IMR-90 (cell line): ENCODE results near the gene RAB40C. TPM values are rescaled to one million over a fixed set of nuclear protein-coding genes. Genes with fewer than 3 reads are reported as not detected.
A peak's percentile ranks its signal among the peaks of the same experiment; 100 is the strongest.

Experiments
- ATAC-seq: fragments of 200-7000 bp; cut with Tn5 transposase; 2 replicates; pipeline ENCODE4 v1.9.1; 2020; ENCODE audit warnings: low read depth, mild to moderate bottlenecking, moderate library complexity
- BruUV-seq: library from RNA; stranded (reverse); fragments of 400-500 nt; replicated peaks from 2 replicates; lab custom pipeline; 2021; lab: Mats Ljungman, UMichigan
- CTCF ChIA-PET: fragments of 300-600 bp; formaldehyde crosslinking; extraction: SDS; loops from one replicate; lab custom pipeline; 2021; ENCODE audit warnings: antibody characterized with exemption; lab: Yijun Ruan, JAX
- POLR2A ChIA-PET: fragments of 300-600 bp; sonication (Branson Sonifier 250); formaldehyde crosslinking; loops from one replicate; lab custom pipeline; 2022; ENCODE audit warnings: antibody characterized with exemption; ENCODE audit not compliant: unreplicated experiment; lab: Charles Lee
- DNase-seq: peaks from one replicate; pipeline ENCODE4 v3.0.0; 2013
- H2AFZ ChIP-seq: replicated peaks from 2 replicates; pipeline ENCODE3; 2013; ENCODE audit warnings: low read length, mild to moderate bottlenecking; ENCODE audit not compliant: poor library complexity
- H2AK5ac ChIP-seq: 2 replicates; pipeline ENCODE4 v1.6.1; 2013; ENCODE audit warnings: low read depth, low read length, inconsistent platforms
- H2AK9ac ChIP-seq: replicated peaks from 2 replicates; pipeline ENCODE3; 2013; ENCODE audit warnings: mild to moderate bottlenecking, low read depth, low read length, moderate library complexity; ENCODE audit not compliant: poor library complexity
- H2BK120ac ChIP-seq: 2 replicates; pipeline ENCODE4 v1.6.1; 2013; ENCODE audit warnings: low read depth, low read length, inconsistent platforms
- H2BK15ac ChIP-seq: 3 replicates; pipeline ENCODE4 v1.6.1; 2013; ENCODE audit warnings: low read depth, low read length, inconsistent platforms
- H2BK20ac ChIP-seq: 2 replicates; pipeline ENCODE4 v1.6.1; 2013; ENCODE audit warnings: low read depth, mild to moderate bottlenecking, inconsistent platforms, low read length, moderate library complexity
- H2BK5ac ChIP-seq: 2 replicates; pipeline ENCODE4 v1.6.1; 2013; ENCODE audit warnings: mild to moderate bottlenecking, low read depth, low read length, inconsistent platforms; ENCODE audit not compliant: poor library complexity, severe bottlenecking
- H3K14ac ChIP-seq: replicated peaks from 2 replicates; pipeline ENCODE4 v1.6.1; 2013; ENCODE audit warnings: low read depth, low read length, inconsistent platforms
- H3K18ac ChIP-seq: 2 replicates; pipeline ENCODE4 v1.6.1; 2013; ENCODE audit warnings: low read depth, low read length, control low read depth
- H3K23ac ChIP-seq: 2 replicates; pipeline ENCODE4 v1.6.1; 2013; ENCODE audit warnings: low read depth, low read length, inconsistent platforms
- H3K27ac ChIP-seq: 2 replicates; pipeline ENCODE4 v1.5.1; 2013; ENCODE audit warnings: mild to moderate bottlenecking, control low read depth, low read length; ENCODE audit not compliant: insufficient read depth
- H3K27me3 ChIP-seq: 2 replicates; pipeline ENCODE4 v1.6.1; 2013; ENCODE audit warnings: low read length; ENCODE audit not compliant: control insufficient read depth, insufficient read depth
- H3K36me3 ChIP-seq: 2 replicates; pipeline ENCODE4 v1.6.1; 2013; ENCODE audit warnings: low read length, mixed read lengths; ENCODE audit not compliant: control insufficient read depth, insufficient read depth
- H3K4ac ChIP-seq: 2 replicates; pipeline ENCODE4 v1.6.1; 2013; ENCODE audit warnings: low read depth, low read length, inconsistent platforms
- H3K4me1 ChIP-seq: 2 replicates; pipeline ENCODE4 v1.6.1; 2013; ENCODE audit warnings: low read length, mixed read lengths; ENCODE audit not compliant: control insufficient read depth, insufficient read depth
- H3K4me2 ChIP-seq: 2 replicates; pipeline ENCODE4 v1.6.1; 2013; ENCODE audit warnings: low read depth, mild to moderate bottlenecking, control low read depth, low read length, moderate library complexity
- H3K4me3 ChIP-seq: 2 replicates; pipeline ENCODE4 v1.5.1; 2013; ENCODE audit warnings: low read depth, mild to moderate bottlenecking, control low read depth, low read length, moderate library complexity; ENCODE audit not compliant: insufficient read depth
- H3K56ac ChIP-seq: 2 replicates; pipeline ENCODE4 v1.6.1; 2013; ENCODE audit warnings: low read length, inconsistent platforms; ENCODE audit not compliant: insufficient read depth; ENCODE audit errors: extremely low read depth
- H3K79me1 ChIP-seq, 2 experiments: 2 replicates each; pipeline ENCODE4 v1.6.1; 2013; ENCODE audit warnings: low read length in 2 of 2, inconsistent platforms in 1 of 2, low read depth in 1 of 2
- H3K9ac ChIP-seq: 2 replicates; pipeline ENCODE4 v1.6.1; 2013; ENCODE audit warnings: low read depth, low read length, control low read depth
- H3K9me1 ChIP-seq: 2 replicates; pipeline ENCODE4 v1.6.1; 2013; ENCODE audit warnings: low read length, inconsistent platforms; ENCODE audit not compliant: insufficient read depth
- H3K9me3 ChIP-seq: 2 replicates; pipeline ENCODE4 v1.6.1; 2013; ENCODE audit warnings: low read length; ENCODE audit not compliant: control insufficient read depth, insufficient read depth
- H4K20me1 ChIP-seq: 2 replicates; pipeline ENCODE4 v1.6.1; 2013; ENCODE audit warnings: low read length, inconsistent platforms; ENCODE audit not compliant: insufficient read depth
- H4K5ac ChIP-seq: 2 replicates; pipeline ENCODE4 v1.6.1; 2013; ENCODE audit warnings: mild to moderate bottlenecking, low read depth, low read length, control low read depth
- H4K8ac ChIP-seq, 2 experiments: 2 replicates each; pipeline ENCODE4 v1.6.1; 2013; ENCODE audit warnings: low read depth in 2 of 2, low read length in 2 of 2, control low read depth in 1 of 2, inconsistent platforms in 1 of 2
- H4K91ac ChIP-seq: 2 replicates; pipeline ENCODE4 v1.6.1; 2013; ENCODE audit warnings: low read depth, low read length, inconsistent platforms; ENCODE audit not compliant: insufficient read depth
- CEBPB ChIP-seq: IDR thresholded peaks from 2 replicates; pipeline ENCODE4 v1.6.1; 2012; ENCODE audit warnings: low read depth, low read length, improper control_type of control experiment
- CHD1 ChIP-seq: IDR thresholded peaks from 2 replicates; pipeline ENCODE4 v1.6.1; 2012; ENCODE audit warnings: low read depth, low read length, improper control_type of control experiment
- CTCF ChIP-seq: conservative IDR thresholded peaks from 2 replicates; pipeline ENCODE4 v1.5.1; 2012; ENCODE audit warnings: mild to moderate bottlenecking, low read depth, low read length, improper control_type of control experiment
- ELK1 ChIP-seq: fragments of 150-350 bp; IDR thresholded peaks from 2 replicates; pipeline ENCODE4 v1.6.1; 2016; ENCODE audit warnings: low read depth, mild to moderate bottlenecking, low read length, moderate library complexity, borderline replicate concordance
- FOS ChIP-seq: fragments of 150-350 bp; IDR thresholded peaks from 2 replicates; pipeline ENCODE4 v1.6.1; 2016; ENCODE audit warnings: low read depth, low read length
- MAFK ChIP-seq: IDR thresholded peaks from 2 replicates; pipeline ENCODE4 v1.6.1; 2012; ENCODE audit warnings: low read depth, low read length, improper control_type of control experiment
- NFE2L2 ChIP-seq: fragments of 150-350 bp; IDR thresholded peaks from 2 replicates; pipeline ENCODE4 v1.6.1; 2016; ENCODE audit warnings: low read depth, mild to moderate bottlenecking, low read length
- POLR2A ChIP-seq: IDR thresholded peaks from 2 replicates; pipeline ENCODE4 v1.6.1; 2012; ENCODE audit warnings: mild to moderate bottlenecking, low read depth, low read length
- RAD21 ChIP-seq: IDR thresholded peaks from 2 replicates; pipeline ENCODE4 v1.6.1; 2012; ENCODE audit warnings: low read length, improper control_type of control experiment
- RCOR1 ChIP-seq: IDR thresholded peaks from 2 replicates; pipeline ENCODE4 v1.6.1; 2012; ENCODE audit warnings: mild to moderate bottlenecking, low read length, improper control_type of control experiment; ENCODE audit not compliant: insufficient replicate concordance
- SMC3 ChIP-seq: fragments of 150-350 bp; IDR thresholded peaks from 2 replicates; pipeline ENCODE4 v1.6.1; 2016; ENCODE audit warnings: low read depth, mild to moderate bottlenecking, antibody characterized with exemption, low read length, moderate library complexity
- USF2 ChIP-seq: fragments of 150-350 bp; IDR thresholded peaks from 2 replicates; pipeline ENCODE4 v1.6.1; 2017; ENCODE audit warnings: mild to moderate bottlenecking, antibody characterized with exemption, low read length, low read depth
- WGBS, 2 experiments: methylation state at CpG; one replicate each; pipeline versions ENCODE4 v1.1.5 to v1.1.7; 2013; ENCODE audit warnings: missing lambda C conversion rate in 2 of 2; ENCODE audit not compliant: insufficient read length in 1 of 2; ENCODE audit errors: extremely low coverage in 2 of 2; 5-methylcytosine and 5-hydroxymethylcytosine counted together
- dilution Hi-C: fragments of 300-500 bp; cut with HindIII; formaldehyde crosslinking; loops from one replicate; pipeline ENCODE4 v1.14.3; 2018; ENCODE audit warnings: low sequenced_read_pairs; ENCODE audit not compliant: unreplicated experiment
- in situ Hi-C: fragments of 300-500 bp; cut with MboI; formaldehyde crosslinking; loops from 3 replicates; pipeline ENCODE4 v1.14.3; 2019; ENCODE audit warnings: low sequenced_read_pairs, inconsistent platforms, mixed read lengths
- intact Hi-C: fragments of 100-400 bp; cut with micrococcal nuclease; formaldehyde crosslinking; loops from 2 replicates; pipeline ENCODE4 v1.10.0; 2022
- polyA plus RNA-seq, 3 experiments: library from polyadenylated mRNA; depleted of rRNA; stranded (reverse); fragments of >200 nt; gene quantifications; 2 replicates each; pipeline ENCODE4 v1.2.3, GENCODE V29; 2012; ENCODE audit warnings: low replicate concordance in 1 of 3
- total RNA-seq: library from RNA; depleted of rRNA; stranded (reverse); fragments of >200 nt; gene quantifications from 2 replicates; pipeline ENCODE4 v1.2.3, GENCODE V29; 2012

RAB40C gene
- total and polyA plus RNA-seq, 2 of the 4 experiments (the other 2 are of a cell fraction) = 6.8 to 13.7 TPM

- Histone ChIP-seq H2BK120ac (no peak overlapping the region), H3K18ac (no peak overlapping the region), H3K23ac (no peak overlapping the region), H2AK9ac (peak overlapping the region; percentile 50), H3K14ac (no peak overlapping the region), H4K91ac (no peak overlapping the region), H2BK15ac (no peak overlapping the region), H3K4me3 (no peak overlapping the region), H2AFZ (no peak overlapping the region), H3K4me2 (no peak overlapping the region), H3K27ac (no peak overlapping the region), H3K9ac (no peak overlapping the region), H4K20me1 (peaks cover 16% of the 10 kb centered on the region), H3K9me3 (no peaks in the 10 kb centered on the region), H4K5ac (no peak overlapping the region), H3K79me1 (peaks cover 7 to 49% of the 10 kb centered on the region in 2 experiments; a peak in 2 of 4 replicates), H2AK5ac (no peak overlapping the region), H2BK20ac (no peak overlapping the region), H3K4ac (no peak overlapping the region), H4K8ac (no peak overlapping the region; a peak in 1 of 4 replicates), H3K36me3 (peaks cover 2% of the 10 kb centered on the region; the same call in 1 of the 2 replicates), H2BK5ac (no peak overlapping the region), H3K4me1 (peaks cover 4% of the 10 kb centered on the region; the same call in 1 of the 2 replicates), H3K9me1 (peaks cover 4% of the 10 kb centered on the region; the same call in 1 of the 2 replicates), H3K27me3 (no peaks in the 10 kb centered on the region), H3K56ac (no peak overlapping the region)
- no TSS peak for BruUV-seq
- CTCF ChIA-PET = no interaction called here
- intact Hi-C loops = no loop called here
- dilution Hi-C loops = no loop called here
- 86% methylated on average over 8 of the region's 41 CpGs; no CpG with 5 or more reads in 1 of the 2 experiments for WGBS, 2 experiments
- TF ChIP-seq RCOR1 (no peak), ELK1 (no peak), FOS (no peak), CTCF (no peak), CEBPB (no peak), MAFK (no peak), CHD1 (no peak), POLR2A (no peak), NFE2L2 (no peak), SMC3 (no peak), USF2 (no peak), RAD21 (no peak)
- DNase-seq = no peak
- ATAC-seq = no peak
- in situ Hi-C loops = no loop called here
- POLR2A ChIA-PET = no interaction called here
Measured at GRCh38 chr16:620700-621525, 31.0 kb downstream of the RAB40C start.
